Stimulated activated CD4-positive, alpha-beta T cell treated with anti-CD3 and anti-CD28 coated beads, TNF-alpha, amount 100 ng/mL, for 1 hour (primary cell): Measurements from ENCODE around the gene DHRSX.
"Not testable (repeated sequence)": the region's sequence is repeated elsewhere in the genome, so short reads cannot be mapped to it uniquely, and the experiment has no call there.

Experiments used
- DNase-seq, 3 donors: peaks; one replicate each; pipeline ENCODE4 v3.0.0-alpha.2; 2020; ENCODE audit warnings: low read depth in 3 of 3, low spot score in 1 of 3

DHRSX gene

GRCh38 chrX:2427147-2427546 is 73.6 kb downstream of the DHRSX start:
- DNase-seq, result no peak

- DNase-seq, result no peak
These were observed 74.4 kb downstream of the DHRSX start for GRCh38 chrX:2426289-2426882.

DNA sequence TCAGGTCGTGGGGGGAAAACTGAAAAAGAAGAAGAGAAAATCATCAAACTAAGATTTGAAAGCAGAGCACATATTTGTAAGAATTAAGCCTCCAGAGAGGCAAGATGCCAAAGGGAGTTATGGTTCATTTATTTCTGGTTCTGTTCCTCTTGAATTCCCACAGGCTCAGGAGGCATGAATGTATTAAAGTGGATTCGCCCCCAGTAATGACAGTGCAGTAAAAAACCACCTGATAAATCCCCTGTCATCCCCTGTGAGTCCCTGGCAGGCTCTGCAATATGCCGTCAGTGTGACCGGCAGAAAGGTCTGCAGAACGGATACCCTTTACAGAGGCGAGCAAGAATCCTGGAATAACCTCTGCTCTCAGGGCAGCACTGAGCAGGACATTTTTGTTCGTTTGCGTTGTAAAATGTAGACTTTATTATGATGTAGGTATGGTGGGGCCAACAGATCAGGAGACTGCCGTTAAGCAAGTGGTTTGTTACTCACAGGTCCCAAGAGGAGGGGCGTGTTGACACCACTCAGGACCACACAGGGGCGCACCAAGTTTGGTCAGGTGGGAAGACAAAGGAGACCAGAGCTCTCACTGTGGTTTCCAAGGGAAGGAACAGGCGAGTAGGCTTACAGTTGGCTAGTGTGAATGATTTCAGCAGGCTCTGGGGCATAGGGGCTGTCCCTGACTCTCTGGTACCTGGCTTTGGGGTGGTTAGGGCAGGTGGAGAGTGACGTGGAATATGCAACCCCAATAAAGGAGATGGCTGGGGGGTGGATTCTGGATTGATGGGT is 75.3 kb downstream of the DHRSX start:
- DNase-seq, result no peak

- no peak for DNase-seq
These were observed 76.5 kb downstream of the DHRSX start for GRCh38 chrX:2424317-2424716.

DNA sequence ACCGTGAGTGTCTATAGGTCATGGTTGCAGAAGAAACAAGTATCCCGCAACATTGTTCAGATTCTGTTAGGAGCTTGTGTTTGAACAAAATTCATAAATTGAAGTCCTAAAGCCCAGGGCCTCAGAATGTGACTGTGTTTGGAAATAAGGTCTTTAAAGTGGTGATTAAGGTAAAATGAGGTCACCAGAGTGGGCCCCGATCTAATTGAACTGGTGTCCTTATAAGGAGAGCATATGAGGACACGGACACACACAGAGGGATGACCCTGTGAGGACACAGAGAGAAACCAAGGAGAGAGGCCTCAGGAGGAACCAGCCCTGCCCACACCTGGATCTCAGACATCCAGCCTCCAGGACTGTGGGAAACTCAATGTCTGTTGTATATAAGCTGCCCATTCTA is 76.9 kb downstream of the DHRSX start:
- no peak for DNase-seq

DNA sequence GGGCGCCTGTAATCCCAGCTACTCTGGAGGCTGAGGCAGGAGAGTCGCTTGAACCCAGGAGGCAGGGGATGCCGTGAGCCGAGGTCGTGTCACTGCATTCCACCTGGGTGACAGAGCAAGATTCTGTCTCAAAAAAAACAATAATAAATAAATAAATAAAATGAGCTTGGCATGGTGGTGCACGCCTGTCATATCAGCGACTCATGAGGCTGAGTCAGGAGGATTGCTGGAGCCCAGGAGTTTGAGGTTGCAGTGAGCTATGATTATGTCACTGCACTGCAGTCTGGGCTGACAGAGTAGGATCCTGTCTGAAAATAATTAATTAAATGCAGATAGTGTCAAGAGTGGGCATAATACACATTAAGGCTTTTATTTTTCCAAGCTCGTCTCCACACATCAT is 77.5 kb downstream of the DHRSX start:
- DNase-seq, result no peak

DNA sequence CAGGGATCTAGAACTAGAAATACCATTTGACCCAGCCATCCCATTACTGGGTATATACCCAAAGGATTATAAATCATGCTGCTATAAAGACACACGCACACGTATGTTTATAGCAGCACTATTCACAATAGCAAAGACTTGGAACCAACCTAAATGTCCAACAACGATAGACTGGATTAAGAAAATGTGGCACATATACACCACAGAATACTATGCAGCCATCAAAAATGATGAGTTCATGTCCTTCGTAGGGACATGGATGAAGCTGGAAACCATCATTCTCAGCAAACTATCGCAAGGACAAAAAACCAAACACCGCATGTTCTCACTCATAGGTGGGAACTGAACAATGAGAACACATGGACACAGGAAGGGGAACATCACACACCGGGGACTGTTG is 81.4 kb downstream of the DHRSX start:
- DNase-seq, result not testable (repeated sequence)

- DNase-seq, result no peak
These were observed 82.8 kb downstream of the DHRSX start for GRCh38 chrX:2418000-2418399.

DNA sequence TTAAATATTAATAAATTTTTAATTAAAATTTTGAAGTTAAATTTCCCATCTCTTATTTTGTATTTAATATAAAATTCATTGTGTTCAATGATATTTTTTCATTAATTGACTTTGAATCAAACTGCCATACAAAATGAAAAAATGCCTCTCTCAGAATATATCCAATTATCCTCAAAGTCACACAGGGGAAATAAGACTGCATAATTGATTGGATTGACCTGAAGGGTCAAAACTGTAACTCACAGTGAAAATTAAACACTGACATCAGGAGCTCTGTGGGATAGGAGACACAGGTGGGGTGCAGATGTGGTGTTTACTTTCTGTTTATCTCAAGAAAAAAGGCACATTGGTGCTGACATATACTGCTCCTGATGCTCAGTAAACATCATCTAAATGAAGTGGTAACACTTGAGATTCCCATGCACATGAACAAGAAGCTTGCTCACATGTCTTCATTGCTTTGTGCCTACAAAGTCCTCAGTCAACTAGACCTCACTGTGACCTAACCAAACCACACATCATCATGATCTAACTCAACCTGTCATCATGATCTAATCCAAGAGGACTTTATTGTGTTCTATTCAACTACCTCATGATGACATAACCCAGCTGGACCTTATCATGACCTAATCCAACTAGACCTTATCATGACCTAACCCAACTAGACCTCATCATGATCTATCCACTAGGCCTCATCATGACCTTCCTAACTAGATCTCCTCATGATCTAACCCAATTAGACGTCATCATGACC is 83.7 kb downstream of the DHRSX start:
- DNase-seq, result no peak

GRCh38 chrX:2414384-2414783 is 86.4 kb downstream of the DHRSX start:
- DNase-seq, result no peak

DNA sequence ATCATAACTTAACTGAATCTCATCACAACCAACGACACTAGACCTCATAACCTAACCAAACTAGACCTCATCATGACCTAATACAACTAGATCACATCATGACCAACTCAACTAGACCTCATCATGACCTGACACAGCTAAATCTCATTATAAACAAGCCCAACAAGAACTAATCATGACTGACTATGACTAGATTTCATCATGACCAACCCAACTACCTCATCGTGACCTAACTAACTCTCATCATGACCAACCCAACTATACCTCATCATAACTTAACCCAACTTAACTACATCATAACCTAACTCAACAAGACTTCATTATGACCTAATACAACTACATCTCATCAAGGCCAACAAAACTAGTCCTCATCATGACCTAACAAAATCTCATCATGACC is 86.8 kb downstream of the DHRSX start:
- no peak for DNase-seq

DNA sequence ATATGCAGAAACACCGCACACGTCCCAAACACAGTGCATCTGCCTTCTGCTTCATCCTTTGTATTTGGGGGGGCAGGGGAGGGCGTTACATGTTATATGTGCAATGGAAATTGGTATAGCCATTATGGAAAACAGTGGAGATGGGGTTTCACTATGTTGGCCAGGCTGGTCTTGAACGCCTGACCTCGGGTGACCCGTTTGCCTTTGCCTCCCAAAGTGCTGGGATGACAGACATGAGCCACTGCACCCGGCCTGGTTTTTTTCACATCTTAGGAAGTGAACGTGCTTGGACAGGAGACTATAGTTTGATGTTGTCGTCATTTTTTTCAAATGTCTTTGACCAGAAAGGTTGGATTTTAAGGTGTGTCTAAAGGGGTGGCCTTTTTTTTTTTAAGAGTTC is 88.6 kb downstream of the DHRSX start:
- no peak for DNase-seq

GRCh38 chrX:2410279-2411020 is 90.3 kb downstream of the DHRSX start:
- no peak for DNase-seq

GRCh38 chrX:2409796-2410195 is 91.0 kb downstream of the DHRSX start:
- no peak for DNase-seq

DNA sequence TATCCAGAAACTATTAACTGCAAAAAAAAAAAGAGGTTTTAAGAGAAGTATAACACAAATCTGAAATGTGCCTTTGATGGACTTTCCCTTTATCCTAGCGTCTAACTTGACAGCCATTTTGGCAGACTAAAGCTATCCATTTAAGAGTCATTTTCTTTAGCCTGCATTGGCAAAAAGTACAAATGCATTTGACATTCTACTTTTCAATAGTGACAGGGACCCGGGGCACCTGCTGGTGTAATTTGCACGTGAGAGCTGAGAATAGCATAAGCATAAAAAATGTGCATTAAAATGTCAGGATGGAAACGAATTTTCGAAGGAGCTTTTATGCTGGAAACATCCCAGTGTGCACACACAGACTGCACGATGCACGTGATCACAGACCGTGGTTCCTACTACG is 91.9 kb downstream of the DHRSX start:
- DNase-seq, result no peak

DNA sequence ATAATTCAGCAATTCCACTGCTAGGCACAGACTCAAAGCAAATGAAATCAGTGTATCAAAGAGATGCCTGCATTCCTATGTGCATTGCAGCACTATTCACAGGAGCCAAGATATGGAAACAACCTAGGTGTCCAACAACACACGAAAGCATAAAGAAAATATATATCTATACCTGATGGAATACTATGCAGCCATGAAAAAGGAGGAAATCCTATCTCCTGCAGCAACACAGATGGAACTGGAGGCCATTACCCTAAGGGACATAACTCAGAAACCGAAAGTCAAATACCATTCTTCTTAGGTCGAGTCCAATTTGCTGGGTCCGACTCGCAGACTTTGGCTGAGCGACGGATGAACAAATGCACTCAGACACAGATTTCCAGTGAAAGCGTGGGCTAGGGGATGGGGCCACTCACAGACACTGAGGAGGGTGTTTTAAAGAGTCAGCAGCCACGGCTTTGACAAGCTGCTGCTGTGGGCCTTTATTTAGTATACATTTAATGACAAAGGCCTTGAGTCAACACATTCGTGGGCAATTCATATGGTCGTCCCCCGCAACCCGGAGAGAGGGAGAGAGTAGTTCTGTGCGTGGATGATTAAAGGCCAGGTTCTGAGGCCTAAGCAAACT is 93.8 kb downstream of the DHRSX start:
- no peak for DNase-seq

DNA sequence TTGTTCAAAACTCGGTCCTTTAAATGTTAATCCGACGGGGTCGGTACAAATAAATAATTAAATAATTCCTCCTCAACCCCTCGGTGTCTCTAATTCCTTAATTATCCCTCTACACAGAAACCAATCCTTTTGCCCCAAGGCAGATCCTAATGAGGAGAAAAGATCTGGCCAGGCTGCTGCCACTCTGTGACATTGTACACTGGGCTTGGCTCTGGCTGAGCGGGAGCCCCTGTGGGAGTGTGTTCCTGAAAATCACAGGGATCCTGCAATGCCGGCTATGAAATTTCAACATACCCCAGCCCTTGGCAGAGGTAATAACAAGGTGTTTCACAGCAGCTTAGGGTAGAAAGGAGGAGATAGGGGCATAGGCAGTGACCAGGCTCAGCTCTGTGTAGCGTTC is 96.0 kb downstream of the DHRSX start:
- DNase-seq, result no peak

DNA sequence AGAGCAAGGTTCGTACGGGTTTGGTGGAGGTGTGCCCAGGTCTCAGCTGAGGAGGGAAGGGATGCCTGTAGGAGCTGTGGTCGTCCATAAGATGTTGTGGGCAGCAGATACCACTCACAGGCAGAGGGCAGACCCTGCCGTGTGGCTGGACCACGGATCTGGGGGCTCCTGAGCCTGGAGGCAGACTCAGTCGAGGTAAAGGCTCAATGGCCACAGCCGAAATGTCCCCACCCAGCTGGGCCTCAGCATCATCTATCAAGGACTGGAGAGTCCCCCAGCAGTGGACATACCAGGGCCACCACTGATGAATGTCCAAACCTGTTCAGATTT is 98.5 kb downstream of the DHRSX start:
- no peak for DNase-seq

DNA sequence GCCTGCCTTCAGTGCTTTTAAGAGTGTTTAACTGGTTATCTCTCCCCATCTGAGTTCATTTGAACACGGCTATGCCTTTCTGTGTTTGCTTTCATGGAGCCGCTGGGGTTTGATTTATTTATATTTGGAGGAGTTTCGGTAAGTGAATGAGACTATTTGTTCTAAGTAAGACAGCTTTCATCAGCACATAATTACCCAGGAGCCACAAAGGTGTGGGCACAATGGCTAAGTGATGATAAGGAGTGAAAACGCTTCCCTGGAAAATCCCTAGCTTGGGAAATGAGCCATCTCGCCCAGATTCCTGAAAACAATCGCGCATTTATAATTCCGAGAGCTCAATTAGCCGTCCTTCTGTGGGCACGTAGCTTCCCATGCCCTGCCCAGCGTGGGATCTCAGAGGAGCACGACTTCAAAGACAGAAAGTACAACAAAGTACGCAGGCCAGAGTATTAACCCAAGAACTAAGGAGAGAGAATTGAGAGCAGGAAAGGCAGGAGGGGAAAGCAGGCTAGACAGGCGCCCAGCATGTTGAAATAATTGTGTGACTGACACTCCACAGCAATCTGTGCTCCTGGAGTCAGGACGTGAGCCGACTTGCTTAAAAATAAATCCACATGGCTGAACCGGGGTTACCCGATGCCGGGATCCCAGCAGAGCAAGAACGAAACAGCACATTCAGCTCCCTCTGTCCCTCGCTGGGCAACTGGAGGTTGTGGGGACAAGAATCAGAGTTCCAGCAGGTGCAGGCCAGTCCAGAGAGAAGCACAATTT is 99.0 kb downstream of the DHRSX start:
- no peak for DNase-seq

DNA sequence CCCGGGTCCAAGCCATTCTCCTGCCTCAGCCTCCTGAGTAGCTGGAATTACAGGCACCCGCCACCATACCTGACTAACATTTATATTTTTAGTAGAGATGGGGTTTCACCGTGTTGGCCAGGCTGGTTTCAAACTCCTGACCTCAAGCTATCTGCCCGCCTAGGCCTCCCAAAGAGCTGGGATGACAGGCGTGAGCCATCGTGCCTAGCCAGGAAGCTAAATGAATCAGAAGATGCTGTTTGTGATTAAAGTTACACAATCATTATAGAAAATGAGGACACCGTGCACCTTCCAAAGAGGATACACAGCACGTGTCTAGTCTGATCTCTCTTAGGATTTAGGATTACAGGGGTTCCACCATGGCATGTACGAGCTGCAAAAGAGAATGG is 99.6 kb downstream of the DHRSX start:
- no peak for DNase-seq
